Activated T-cell treated with anti-CD3 and anti-CD28 coated beads for 4 hours (primary cell): ENCODE results near the gene LENG9.

Experiments used
- DNase-seq: peaks from one replicate; pipeline ENCODE4 v3.0.0-alpha.2; 2020

The LENG9 gene

DNA sequence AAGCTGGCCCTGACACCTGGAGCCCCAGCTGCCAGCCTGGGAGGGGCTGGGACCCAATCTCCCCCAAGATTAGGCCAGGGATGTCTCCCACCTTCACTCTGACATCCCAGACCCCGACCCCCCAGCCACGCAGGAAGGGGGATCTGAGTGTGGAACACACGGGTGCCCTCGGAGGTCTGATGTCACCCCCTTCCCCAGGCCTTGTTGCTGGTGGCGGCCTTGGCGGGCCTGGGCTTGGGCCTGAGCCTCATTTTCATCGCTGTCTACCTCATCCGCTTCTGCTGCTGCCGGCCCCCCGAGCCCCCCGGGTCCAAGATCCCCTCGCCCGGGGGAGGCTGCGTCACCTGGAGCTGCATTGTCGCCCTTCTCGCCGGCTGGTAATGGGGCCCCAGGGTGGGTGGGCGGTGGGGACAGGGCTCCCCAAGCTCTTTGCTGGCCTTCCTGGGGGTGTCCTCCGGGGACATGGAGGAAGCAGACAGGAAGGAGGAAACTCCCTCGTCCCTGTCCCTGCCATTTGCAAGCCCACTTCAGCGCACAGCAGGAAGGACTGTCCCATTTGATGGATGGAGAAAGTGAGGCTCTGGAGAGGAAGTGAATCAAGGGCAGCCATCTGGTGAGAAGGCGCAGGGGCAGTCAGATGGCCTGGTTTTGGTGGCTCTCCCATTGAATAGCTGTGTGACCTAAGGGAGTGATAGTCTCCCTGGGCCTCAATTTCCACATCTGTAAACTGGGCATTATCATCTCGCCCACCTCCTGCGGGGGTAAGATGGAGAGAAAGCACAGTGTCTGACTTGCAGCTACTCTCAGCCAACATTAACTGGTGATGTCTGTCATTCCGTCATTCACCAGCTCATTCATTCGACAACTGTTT, 44.4 kb downstream of the LENG9 start:
- no peak for DNase-seq

DNA sequence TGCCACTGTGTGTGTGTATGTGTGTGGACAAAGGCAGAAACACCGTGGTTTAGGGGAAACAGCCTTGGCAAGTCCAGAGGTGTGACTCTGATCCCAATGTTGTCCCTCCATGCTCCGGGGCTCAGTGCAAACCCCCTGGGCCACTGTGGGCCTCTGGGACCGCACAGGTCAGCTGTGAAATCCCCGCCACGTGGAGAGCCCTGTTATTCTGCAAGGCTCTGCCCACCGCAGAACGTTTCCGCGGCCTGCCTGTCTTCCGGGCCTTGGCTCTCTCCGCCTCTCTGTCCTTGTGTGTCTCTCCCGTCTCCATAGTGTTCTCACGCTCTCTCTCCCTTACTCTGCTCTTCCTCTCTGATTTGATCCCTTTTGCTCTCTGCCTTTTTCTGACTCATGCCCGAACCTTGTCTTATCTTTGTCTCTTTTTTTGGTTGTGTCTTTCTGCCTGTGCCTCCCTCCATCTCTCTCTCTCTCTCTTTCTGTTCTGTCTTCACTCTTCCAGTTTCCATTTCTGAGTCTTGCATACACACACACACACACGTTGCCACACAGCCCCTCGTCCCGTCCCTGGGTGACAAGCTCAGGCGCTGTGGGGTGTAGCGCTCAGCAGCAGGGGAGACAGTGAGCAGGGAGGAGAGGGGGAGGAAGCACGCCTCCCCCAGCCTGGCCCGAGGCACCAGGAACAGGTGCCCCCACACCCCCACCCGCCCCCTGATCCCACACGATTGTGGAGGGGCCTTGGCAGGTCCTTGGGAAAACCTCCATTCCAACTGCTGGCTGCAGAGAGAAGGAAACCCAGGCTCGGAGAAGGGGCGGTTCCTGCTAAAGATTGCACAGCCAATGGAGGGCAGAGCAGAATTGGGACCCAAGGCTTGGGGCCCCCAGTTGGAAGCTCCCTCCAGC, 45.3 kb downstream of the LENG9 start:
- DNase-seq = no peak

DNA sequence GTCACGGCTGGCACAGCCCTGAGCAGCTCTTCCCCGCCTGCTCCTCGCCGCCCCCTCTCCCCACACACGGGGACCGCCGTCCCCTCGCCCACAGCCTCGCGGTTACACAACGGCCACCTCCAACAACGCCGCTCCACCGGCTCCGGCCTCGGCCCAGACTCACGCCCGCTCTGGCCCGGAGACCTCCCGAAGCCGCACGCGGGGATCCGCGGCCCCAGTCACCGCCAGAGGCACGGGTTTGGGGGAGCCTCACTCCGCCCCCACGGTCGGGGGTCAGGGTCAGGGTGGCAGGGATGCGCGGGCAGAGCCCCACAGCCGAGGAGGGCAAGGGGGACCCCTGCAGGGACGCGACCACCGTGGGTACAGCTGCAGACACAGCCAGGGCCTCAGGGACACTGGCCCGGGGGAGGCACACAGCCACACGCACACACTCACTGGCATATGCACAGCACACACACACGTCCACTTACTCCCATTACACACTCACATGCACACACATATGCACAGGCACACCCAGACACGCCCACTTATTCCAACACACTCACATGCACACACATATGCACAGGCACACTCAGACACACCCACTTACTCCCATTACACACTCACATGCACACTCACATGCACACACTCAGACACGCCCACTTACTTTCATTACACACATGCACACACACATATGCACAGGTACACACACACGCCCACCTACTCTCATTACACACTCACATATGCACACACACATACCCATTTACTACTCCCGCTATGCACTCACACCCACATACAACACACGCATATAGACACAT, 46.7 kb downstream of the LENG9 start:
- no peak for DNase-seq

DNA sequence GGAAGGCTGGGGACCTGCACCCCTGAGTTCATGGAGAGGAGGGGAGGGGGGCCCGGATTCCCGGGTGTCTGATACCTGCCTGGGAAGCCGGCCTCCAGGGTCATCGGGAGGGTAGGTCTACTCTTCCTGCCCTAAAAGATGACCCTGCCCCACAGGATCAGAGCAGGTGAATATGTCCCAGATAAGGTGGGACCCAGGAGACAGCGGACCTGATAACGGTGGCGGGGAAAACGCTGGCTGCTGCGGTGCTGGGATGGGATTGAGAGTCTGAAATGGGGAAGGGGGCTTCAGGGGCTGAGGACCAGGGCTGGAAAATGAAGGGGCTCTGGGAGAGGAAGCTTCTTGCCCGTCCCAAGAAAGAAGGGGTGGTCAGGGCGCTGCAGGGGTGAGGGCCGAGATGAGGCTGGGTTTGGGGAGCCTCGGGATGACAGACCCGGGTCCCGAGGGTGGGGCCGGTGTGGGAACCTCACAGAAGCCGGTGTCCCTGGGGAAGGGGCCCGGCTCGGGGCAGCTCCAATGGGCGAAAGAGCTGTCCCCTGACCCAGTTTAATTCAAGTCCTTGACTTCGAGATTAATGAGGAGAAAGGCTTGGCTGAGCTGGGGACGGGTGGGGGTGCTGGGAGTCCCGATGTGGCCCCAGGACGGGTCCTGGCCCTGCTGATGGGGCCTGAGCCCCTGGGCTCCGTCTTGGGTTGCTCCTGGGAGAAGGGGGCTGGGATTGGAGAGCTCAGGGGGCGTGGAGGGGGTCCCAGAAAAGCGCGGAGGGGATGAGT, 47.5 kb downstream of the LENG9 start:
- no peak for DNase-seq

DNA sequence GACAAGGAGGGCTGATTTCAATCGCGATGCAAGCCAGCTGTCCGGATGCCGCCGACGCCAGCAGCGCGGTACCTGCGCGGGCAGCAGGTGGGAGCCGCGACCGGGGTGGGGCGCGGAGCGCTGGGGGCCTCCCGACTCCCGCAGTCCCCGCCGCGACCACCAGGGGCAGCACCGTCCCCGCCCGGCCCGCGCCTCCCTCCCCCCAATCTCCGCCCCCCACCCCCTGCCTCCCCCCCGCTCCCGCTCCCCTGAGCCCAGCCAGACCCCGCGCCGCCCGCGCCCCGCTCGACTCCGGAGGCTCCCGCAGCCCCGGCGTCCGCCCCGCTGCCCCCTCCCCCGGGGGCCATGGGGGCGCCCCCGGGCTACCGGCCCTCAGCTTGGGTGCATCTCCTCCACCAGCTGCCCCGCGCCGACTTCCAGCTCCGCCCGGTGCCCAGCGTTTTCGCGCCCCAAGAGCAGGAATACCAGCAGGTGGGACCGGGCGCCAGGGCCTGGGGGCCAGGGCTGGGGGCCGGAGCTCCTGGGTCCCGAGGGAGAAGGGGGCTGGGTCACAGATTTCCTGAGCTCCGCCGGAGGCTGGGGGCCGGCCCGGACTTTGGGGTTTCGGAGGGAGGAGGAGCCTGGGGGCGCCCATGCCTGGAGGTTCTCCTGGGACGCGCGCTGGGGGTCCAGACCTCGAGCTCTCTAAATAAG, 48.2 kb downstream of the LENG9 start, which contains the start of gene TTYH1:
TSS of gene TTYH1 (plus strand) at position 257 of the 693 bp plus-strand sequence. CDS start at position 346, 89 bp downstream.
- peak; percentile 14 for DNase-seq

DNA sequence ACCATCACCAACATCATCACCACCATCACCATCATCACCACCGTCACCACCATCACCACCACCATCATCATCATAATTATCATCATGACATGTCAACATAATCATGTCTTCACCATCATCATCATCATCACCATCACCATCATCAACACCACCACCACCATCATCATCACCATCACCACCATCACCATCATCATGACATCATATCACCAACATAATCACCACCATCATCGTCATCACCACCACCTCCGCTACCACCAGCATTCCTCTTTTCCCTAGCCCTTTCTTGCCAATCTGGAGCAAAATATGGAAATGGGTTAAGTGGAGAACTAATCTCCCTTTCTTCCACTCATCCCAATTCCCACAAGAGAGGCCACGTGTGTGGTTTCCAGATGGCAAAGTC, 49.4 kb downstream of the LENG9 start:
- DNase-seq = no peak

DNA sequence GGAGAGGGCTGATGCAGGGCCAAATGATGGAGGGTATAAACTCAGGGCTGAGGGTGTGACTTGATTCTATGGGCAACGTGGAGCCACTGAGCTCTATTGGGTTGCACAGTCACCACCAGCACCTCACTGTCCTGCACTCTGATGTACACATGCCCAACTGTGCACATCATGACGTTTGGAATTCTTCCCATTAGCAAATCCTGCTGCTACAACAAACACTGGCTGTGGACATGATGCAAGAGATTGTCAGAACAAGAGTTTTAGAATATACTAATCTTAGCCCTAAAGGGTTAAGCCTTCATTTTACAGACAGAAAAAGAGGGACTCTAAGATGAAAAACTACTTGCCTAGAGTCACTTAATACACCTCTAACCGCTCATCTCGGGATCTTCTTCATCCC, 50.7 kb downstream of the LENG9 start:
- DNase-seq = no peak
